B cell (primary cell): ENCODE measurements around the gene ERRFI1. TPM values are rescaled to one million over a fixed set of nuclear protein-coding genes. Genes with fewer than 3 reads are reported as not detected.

ENCODE experiments used
- ATAC-seq: fragments of 200-7000 bp; cut with Tn5 transposase; one replicate; pipeline ENCODE4 v1.10.0; 2021; ENCODE audit warnings: low read depth, mild to moderate bottlenecking, moderate number of reproducible peaks, moderate library complexity
- CTCF ChIA-PET: fragments of 350-600 bp; sonication (Branson Sonifier 250); formaldehyde crosslinking; loops from one replicate; lab custom pipeline; 2021; ENCODE audit warnings: antibody characterized with exemption, inconsistent platforms; lab: Charles Lee
- POLR2A ChIA-PET: fragments of 350-600 bp; sonication (Branson Sonifier 250); formaldehyde crosslinking; loops from one replicate; lab custom pipeline; 2021; ENCODE audit warnings: antibody characterized with exemption; lab: Charles Lee
- DNase-seq: peaks from one replicate; pipeline ENCODE4 v3.0.0; 2013
- H2AFZ ChIP-seq: 2 replicates; pipeline ENCODE4 v1.6.1; 2012; ENCODE audit warnings: mild to moderate bottlenecking, low read depth, low read length; ENCODE audit not compliant: insufficient read depth, poor library complexity, severe bottlenecking
- H3K27ac ChIP-seq, 2 donors: 1 replicate in 1 of 2; 2 replicates in 1 of 2; pipeline ENCODE4 v1.5.1; 2012 to 2013; ENCODE audit warnings: low read length in 2 of 2, mild to moderate bottlenecking in 2 of 2, moderate library complexity in 1 of 2
- H3K27me3 ChIP-seq, 4 experiments: fragments of 200-600 bp in 1 of 4; sonication (generic) in 1 of 4; replicated peaks in 1 of 4; 1 replicate in 2 of 4; 2 replicates in 2 of 4; pipeline versions ENCODE4 v1.6.1 to v1.7.0; 2013 to 2016; ENCODE audit warnings: low read length in 3 of 4, mild to moderate bottlenecking in 2 of 4, mixed read lengths in 1 of 4, moderate library complexity in 1 of 4; ENCODE audit not compliant: insufficient read depth in 4 of 4, control insufficient read depth in 3 of 4; ENCODE audit errors: control extremely low read depth in 1 of 4
- H3K36me3 ChIP-seq, 2 experiments: replicated peaks in 1 of 2; 1 replicate in 1 of 2; 2 replicates in 1 of 2; pipeline versions ENCODE4 v1.6.1 to v1.7.1; 2013; ENCODE audit warnings: low read length in 1 of 2; ENCODE audit not compliant: insufficient read depth in 2 of 2, control insufficient read depth in 1 of 2; ENCODE audit errors: control extremely low read depth in 1 of 2, extremely low read depth in 1 of 2
- H3K4me1 ChIP-seq, 2 donors: fragments of 200-600 bp in 1 of 2; sonication (generic) in 1 of 2; 1 replicate in 1 of 2; 2 replicates in 1 of 2; pipeline versions ENCODE4 v1.5.1 to v1.6.1; 2013 to 2017; ENCODE audit warnings: low read length in 2 of 2; ENCODE audit not compliant: control insufficient read depth in 2 of 2, insufficient read depth in 2 of 2
- H3K4me2 ChIP-seq: replicated peaks from 2 replicates; pipeline ENCODE3; 2012; ENCODE audit warnings: mild to moderate bottlenecking, low read depth, low read length; ENCODE audit not compliant: poor library complexity, severe bottlenecking
- H3K4me3 ChIP-seq, 5 experiments: fragments of 200-600 bp in 1 of 5; sonication (generic) in 1 of 5; 1 replicate in 3 of 5; 2 replicates in 2 of 5; pipeline versions ENCODE4 v1.5.1 to v1.7.0; 2011 to 2016; ENCODE audit warnings: low read length in 4 of 5, mild to moderate bottlenecking in 4 of 5, low read depth in 2 of 5, control low read depth in 1 of 5, moderate library complexity in 1 of 5; ENCODE audit not compliant: insufficient read depth in 1 of 5; ENCODE audit errors: control extremely low read depth in 1 of 5, extremely low read depth in 1 of 5
- H3K79me2 ChIP-seq: fragments of 200-600 bp; sonication (generic); one replicate; pipeline ENCODE4 v1.6.0; 2016; ENCODE audit warnings: low read length; ENCODE audit not compliant: control insufficient read depth, insufficient read depth
- H3K9ac ChIP-seq: fragments of 200-600 bp; sonication (generic); 2 replicates; pipeline ENCODE4 v1.6.1; 2017; ENCODE audit warnings: mild to moderate bottlenecking, low read length, moderate library complexity
- H3K9me3 ChIP-seq, 3 donors: one replicate each; pipeline versions ENCODE4 v1.6.1 to v1.7.1; 2013; ENCODE audit warnings: low read length in 2 of 3; ENCODE audit not compliant: control insufficient read depth in 2 of 3, insufficient read depth in 1 of 3; ENCODE audit errors: control extremely low read depth in 1 of 3
- H4K20me1 ChIP-seq: 2 replicates; pipeline ENCODE4 v1.6.0; 2012; ENCODE audit warnings: mild to moderate bottlenecking, low read length; ENCODE audit not compliant: insufficient read depth, control insufficient read depth, poor library complexity, severe bottlenecking
- H3K27ac Mint-ChIP-seq: one replicate; pipeline ENCODE4 v1.8.0; 2021; ENCODE audit warnings: mixed read lengths
- H3K27me3 Mint-ChIP-seq: one replicate; pipeline ENCODE4 v1.8.0; 2021; ENCODE audit warnings: mixed read lengths
- H3K4me1 Mint-ChIP-seq: one replicate; pipeline ENCODE4 v1.8.0; 2021; ENCODE audit warnings: mixed read lengths
- H3K4me3 Mint-ChIP-seq: one replicate; pipeline ENCODE4 v1.8.0; 2021; ENCODE audit warnings: mixed read lengths
- H3K9me3 Mint-ChIP-seq: one replicate; pipeline ENCODE4 v1.8.0; 2022; ENCODE audit warnings: mixed read lengths; ENCODE audit not compliant: insufficient read depth
- EZH2 ChIP-seq: IDR thresholded peaks from 2 replicates; pipeline ENCODE4 v1.6.1; 2012; ENCODE audit warnings: borderline replicate concordance, low read depth, mild to moderate bottlenecking, moderate library complexity, low read length; ENCODE audit not compliant: insufficient read depth, poor library complexity, severe bottlenecking
- WGBS: methylation state at CpG from one replicate; pipeline ENCODE4 v1.1.5; 2013; ENCODE audit warnings: missing lambda C conversion rate; ENCODE audit not compliant: insufficient coverage; 5-methylcytosine and 5-hydroxymethylcytosine counted together
- intact Hi-C: fragments of 100-400 bp; cut with micrococcal nuclease; formaldehyde crosslinking; loops from one replicate; pipeline ENCODE4 v1.10.0; 2022
- polyA plus RNA-seq: library from polyadenylated mRNA; depleted of rRNA; stranded (reverse); fragments of >200 nt; gene quantifications from 2 replicates; pipeline ENCODE4 v1.2.3, GENCODE V29; 2012
- total RNA-seq, 2 donors: library from RNA; stranded (reverse); fragments of 120-200 nt in 1 of 2; gene quantifications; 1 replicate in 1 of 2; 2 replicates in 1 of 2; pipeline versions ENCODE4 v1.2.3 to v1.2.4, GENCODE V29; 2013 to 2022
- TF ChIP-seq, protein P1 (sequence below): fragments of 200-600 bp; IDR thresholded peaks from one replicate; pipeline ENCODE4 v1.8.0; 2022; ENCODE audit warnings: antibody characterized with exemption, mild to moderate bottlenecking

Gene ERRFI1
- total and polyA plus RNA-seq, 2 donors (not counting 1 experiment from before 2014, with no cell fraction given): 1.5 to 2.0 TPM

DNA sequence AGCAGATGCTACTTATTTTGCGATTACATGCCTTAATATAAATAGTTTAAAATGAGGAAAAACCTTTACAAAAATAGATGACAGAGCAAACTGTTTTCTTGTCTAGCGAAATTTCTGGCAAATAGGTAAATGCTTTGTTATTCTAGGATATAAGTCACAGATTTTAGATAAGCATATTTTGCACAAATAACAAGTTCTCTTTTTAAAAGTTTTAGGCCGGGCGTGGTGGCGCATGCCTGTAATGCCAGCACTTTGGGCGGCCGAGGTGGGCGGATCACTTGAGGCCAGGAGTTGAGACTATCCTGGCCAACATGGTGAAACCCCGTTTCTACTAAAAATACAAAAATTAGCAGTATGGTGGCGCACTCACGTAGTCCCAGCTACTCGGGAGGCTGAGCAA is 20.3 kb upstream of the ERRFI1 start:
- no peak overlapping the region for H2AFZ ChIP-seq
- WGBS: 96% methylated on average over 10 of the region's 12 CpGs
- no peak overlapping the region for H3K9ac ChIP-seq

GRCh38 chr1:8043621-8044020 is 17.5 kb upstream of the ERRFI1 start:
- no peak overlapping the region for H3K4me3 ChIP-seq
- Mint-ChIP-seq H3K4me1 (no peaks in the 10 kb centered on the region), H3K9me3 (no peaks in the 10 kb centered on the region), H3K27ac (no peak overlapping the region), H3K4me3 (no peak overlapping the region), H3K27me3 (peaks cover 14% of the 10 kb centered on the region)
- TF ChIP-seq, protein P1, sequence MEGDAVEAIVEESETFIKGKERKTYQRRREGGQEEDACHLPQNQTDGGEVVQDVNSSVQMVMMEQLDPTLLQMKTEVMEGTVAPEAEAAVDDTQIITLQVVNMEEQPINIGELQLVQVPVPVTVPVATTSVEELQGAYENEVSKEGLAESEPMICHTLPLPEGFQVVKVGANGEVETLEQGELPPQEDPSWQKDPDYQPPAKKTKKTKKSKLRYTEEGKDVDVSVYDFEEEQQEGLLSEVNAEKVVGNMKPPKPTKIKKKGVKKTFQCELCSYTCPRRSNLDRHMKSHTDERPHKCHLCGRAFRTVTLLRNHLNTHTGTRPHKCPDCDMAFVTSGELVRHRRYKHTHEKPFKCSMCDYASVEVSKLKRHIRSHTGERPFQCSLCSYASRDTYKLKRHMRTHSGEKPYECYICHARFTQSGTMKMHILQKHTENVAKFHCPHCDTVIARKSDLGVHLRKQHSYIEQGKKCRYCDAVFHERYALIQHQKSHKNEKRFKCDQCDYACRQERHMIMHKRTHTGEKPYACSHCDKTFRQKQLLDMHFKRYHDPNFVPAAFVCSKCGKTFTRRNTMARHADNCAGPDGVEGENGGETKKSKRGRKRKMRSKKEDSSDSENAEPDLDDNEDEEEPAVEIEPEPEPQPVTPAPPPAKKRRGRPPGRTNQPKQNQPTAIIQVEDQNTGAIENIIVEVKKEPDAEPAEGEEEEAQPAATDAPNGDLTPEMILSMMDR: no peak
- no peak for TF ChIP-seq EZH2
- H3K9ac ChIP-seq: no peak overlapping the region
- ATAC-seq (no peak), DNase-seq (no peak)
- no peak overlapping the region for H3K27ac ChIP-seq
- no peaks in the 10 kb centered on the region for H3K36me3 ChIP-seq
- POLR2A ChIA-PET: no interaction called here
- H2AFZ ChIP-seq: no peak overlapping the region
- WGBS: 100% methylated on average over 1 of the region's 2 CpGs
- CTCF ChIA-PET: no interaction called here
- intact Hi-C loops: no loop called here
- H3K9me3 ChIP-seq: peaks cover 0 to 9% (median 3%) of the 10 kb centered on the region in 3 donors
- H3K4me1 ChIP-seq: no peaks in the 10 kb centered on the region
- no peaks in the 10 kb centered on the region for H3K27me3 ChIP-seq
- no peak overlapping the region for H3K4me2 ChIP-seq
- no peaks in the 10 kb centered on the region for H3K79me2 ChIP-seq
- H4K20me1 ChIP-seq: no peaks in the 10 kb centered on the region

More for the DNA sequence above, 20.3 kb upstream of the ERRFI1 start:
- ChIA-PET CTCF (no interaction called here), POLR2A (no interaction called here)
- no peak for DNase-seq
- no peak for ATAC-seq
- H3K36me3 ChIP-seq: no peaks in the 10 kb centered on the region
- no peaks in the 10 kb centered on the region for H4K20me1 ChIP-seq
- H3K9me3 Mint-ChIP-seq: no peaks in the 10 kb centered on the region
- H3K27ac Mint-ChIP-seq: no peak overlapping the region
- H3K4me2 ChIP-seq: no peak overlapping the region
- no peak overlapping the region for H3K4me3 ChIP-seq
- intact Hi-C loops: no loop called here
- no peaks in the 10 kb centered on the region for H3K4me1 Mint-ChIP-seq
- H3K27ac ChIP-seq: no peak overlapping the region
- no peak for TF ChIP-seq EZH2
- TF ChIP-seq, protein P1: no peak
- no peak overlapping the region for H3K4me3 Mint-ChIP-seq
- no peaks in the 10 kb centered on the region for H3K79me2 ChIP-seq
- H3K27me3 ChIP-seq: no peaks in the 10 kb centered on the region
- H3K4me1 ChIP-seq: no peaks in the 10 kb centered on the region
- H3K27me3 Mint-ChIP-seq: peaks cover 19% of the 10 kb centered on the region
- peaks cover 2 to 9% (median 3%) of the 10 kb centered on the region in 3 donors for H3K9me3 ChIP-seq
